ENCODE data around the gene JAK3.

DNA sequence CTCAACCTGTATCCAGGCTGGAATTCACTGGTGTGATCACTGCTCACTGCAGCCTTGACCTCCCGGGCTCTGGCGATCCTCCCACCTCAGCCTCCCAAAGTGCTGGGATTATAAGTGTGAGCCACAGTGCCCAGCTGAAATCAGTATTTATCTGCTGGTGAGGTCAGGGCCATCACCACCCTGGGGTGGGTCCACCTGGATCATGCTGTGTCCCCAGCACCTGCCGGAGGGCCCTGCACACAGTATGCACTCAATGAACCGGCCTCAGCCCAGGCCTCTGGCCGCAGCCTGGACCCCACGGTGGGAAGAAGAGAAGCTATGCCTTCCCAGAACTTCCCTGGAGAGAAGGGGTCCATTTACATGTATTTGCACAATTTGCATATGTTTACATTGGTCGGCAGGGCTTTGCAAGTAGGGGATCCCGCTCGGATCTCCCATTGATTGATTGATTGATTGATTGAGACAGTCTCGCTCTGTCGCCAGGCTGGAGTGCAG is 21.4 kb upstream of the JAK3 start:
- no peak for TF ChIP-seq POLR2AphosphoS5 (IDR thresholded peaks at IDR 0.05; ENCODE audit: insufficient read depth in 1 of 2, low read depth in 1 of 2)
- TF ChIP-seq, protein P1, sequence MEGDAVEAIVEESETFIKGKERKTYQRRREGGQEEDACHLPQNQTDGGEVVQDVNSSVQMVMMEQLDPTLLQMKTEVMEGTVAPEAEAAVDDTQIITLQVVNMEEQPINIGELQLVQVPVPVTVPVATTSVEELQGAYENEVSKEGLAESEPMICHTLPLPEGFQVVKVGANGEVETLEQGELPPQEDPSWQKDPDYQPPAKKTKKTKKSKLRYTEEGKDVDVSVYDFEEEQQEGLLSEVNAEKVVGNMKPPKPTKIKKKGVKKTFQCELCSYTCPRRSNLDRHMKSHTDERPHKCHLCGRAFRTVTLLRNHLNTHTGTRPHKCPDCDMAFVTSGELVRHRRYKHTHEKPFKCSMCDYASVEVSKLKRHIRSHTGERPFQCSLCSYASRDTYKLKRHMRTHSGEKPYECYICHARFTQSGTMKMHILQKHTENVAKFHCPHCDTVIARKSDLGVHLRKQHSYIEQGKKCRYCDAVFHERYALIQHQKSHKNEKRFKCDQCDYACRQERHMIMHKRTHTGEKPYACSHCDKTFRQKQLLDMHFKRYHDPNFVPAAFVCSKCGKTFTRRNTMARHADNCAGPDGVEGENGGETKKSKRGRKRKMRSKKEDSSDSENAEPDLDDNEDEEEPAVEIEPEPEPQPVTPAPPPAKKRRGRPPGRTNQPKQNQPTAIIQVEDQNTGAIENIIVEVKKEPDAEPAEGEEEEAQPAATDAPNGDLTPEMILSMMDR (IDR thresholded peaks at IDR 0.05) = no peak

Data from vagina (tissue), 2 donors.